HepG2 (cell line): Measurements from ENCODE around the gene ERCC6L2.

ENCODE experiments used
- BRCA1 ChIP-seq: sonication (generic); formaldehyde crosslinking; IDR thresholded peaks from 2 replicates; pipeline ENCODE4 v1.4.0; 2020; ENCODE audit warnings: missing genetic modification reagents
- FOSL2 ChIP-seq: sonication (generic); formaldehyde crosslinking; IDR thresholded peaks from 2 replicates; pipeline ENCODE4 v1.4.0; 2020; ENCODE audit warnings: missing genetic modification reagents
- KDM1A ChIP-seq: IDR thresholded peaks from 2 replicates; pipeline ENCODE4 v1.6.1; 2016; ENCODE audit warnings: missing compliant biosample characterization
- REST ChIP-seq, 2 experiments: IDR thresholded peaks; 2 replicates each; pipeline ENCODE4 v1.6.1; 2011 to 2012; ENCODE audit warnings: low read length in 2 of 2, borderline replicate concordance in 1 of 2, low read depth in 1 of 2, mild to moderate bottlenecking in 1 of 2, moderate library complexity in 1 of 2
- ZNF331 ChIP-seq: sonication (generic); formaldehyde crosslinking; IDR thresholded peaks from 2 replicates; pipeline ENCODE4 v1.4.0; 2020; ENCODE audit warnings: missing genetic modification reagents
- ZNF83 ChIP-seq: sonication (generic); formaldehyde crosslinking; IDR thresholded peaks from 2 replicates; pipeline ENCODE4 v1.4.0; 2020; ENCODE audit warnings: missing genetic modification reagents, mild to moderate bottlenecking, borderline replicate concordance
- TF ChIP-seq, protein P1 (sequence below): sonication (generic); formaldehyde crosslinking; IDR thresholded peaks from 2 replicates; pipeline ENCODE4 v1.5.0; 2020; ENCODE audit warnings: mild to moderate bottlenecking, missing genetic modification reagents, moderate library complexity

GRCh38 chr9:95989297-95989696 lies 113.8 kb downstream of the ERCC6L2 start:
- TF ChIP-seq ZNF331 (CRISPR knock-in tag) (no peak), BRCA1 (CRISPR knock-in tag) (no peak), ZNF83 (CRISPR knock-in tag) (no peak), FOSL2 (CRISPR knock-in tag) (no peak), KDM1A (CRISPR knock-in tag) (no peak), REST (IDR thresholded peaks at IDR 0.05; ENCODE audit: borderline replicate concordance in 1 of 2, low read depth in 1 of 2, low read length in 2 of 2) (no peak)
- TF ChIP-seq, protein P1, sequence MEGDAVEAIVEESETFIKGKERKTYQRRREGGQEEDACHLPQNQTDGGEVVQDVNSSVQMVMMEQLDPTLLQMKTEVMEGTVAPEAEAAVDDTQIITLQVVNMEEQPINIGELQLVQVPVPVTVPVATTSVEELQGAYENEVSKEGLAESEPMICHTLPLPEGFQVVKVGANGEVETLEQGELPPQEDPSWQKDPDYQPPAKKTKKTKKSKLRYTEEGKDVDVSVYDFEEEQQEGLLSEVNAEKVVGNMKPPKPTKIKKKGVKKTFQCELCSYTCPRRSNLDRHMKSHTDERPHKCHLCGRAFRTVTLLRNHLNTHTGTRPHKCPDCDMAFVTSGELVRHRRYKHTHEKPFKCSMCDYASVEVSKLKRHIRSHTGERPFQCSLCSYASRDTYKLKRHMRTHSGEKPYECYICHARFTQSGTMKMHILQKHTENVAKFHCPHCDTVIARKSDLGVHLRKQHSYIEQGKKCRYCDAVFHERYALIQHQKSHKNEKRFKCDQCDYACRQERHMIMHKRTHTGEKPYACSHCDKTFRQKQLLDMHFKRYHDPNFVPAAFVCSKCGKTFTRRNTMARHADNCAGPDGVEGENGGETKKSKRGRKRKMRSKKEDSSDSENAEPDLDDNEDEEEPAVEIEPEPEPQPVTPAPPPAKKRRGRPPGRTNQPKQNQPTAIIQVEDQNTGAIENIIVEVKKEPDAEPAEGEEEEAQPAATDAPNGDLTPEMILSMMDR: no peak
